Right ventricle myocardium inferior (tissue), 1 donor: Measurements from ENCODE around the gene SH3BP4. TPM values are rescaled to one million over a fixed set of nuclear protein-coding genes. Genes with fewer than 3 reads are reported as not detected.

ENCODE experiments used
- ATAC-seq: fragments of 200-7000 bp; cut with Tn5 transposase; one replicate; pipeline ENCODE4 v1.9.1; 2020; ENCODE audit warnings: mild to moderate bottlenecking, moderate library complexity
- DNase-seq: peaks from one replicate; pipeline ENCODE4 v3.0.0; 2021; ENCODE audit errors: missing footprints
- intact Hi-C: fragments of 100-400 bp; cut with DNase I; formaldehyde crosslinking; loops from one replicate; pipeline ENCODE4 v1.11.0; 2022
- total RNA-seq: library from RNA; stranded (reverse); fragmentation: NEBNext Ultra II Directional; extraction: Animal tissue kit (Norgen Biotek cat#: 25700); gene quantifications from one replicate; pipeline ENCODE4 v1.2.1, GENCODE V29; 2021
- donor health status: DM: no; HTN: yes; CAD: no; lungs with severe emphysema.

Gene SH3BP4
- total RNA-seq, 1 donor from 2014 or later: 9.3 TPM

GRCh38 chr2:235059161-235059560 lies 107.3 kb downstream of the SH3BP4 start:
- intact Hi-C loops: loop anchor here (5.0 kb wide), 1 partner anchor 177 kb away; no protein-coding TSS in a partner anchor
- ATAC-seq: no peak
- DNase-seq: no peak

GRCh38 chr2:235061656-235062055 lies 109.8 kb downstream of the SH3BP4 start:
- intact Hi-C loops: no loop called here
- DNase-seq (no peak), ATAC-seq (no peak)

- intact Hi-C loops: no loop called here
- DNase-seq: no peak
- peak; percentile 93 for ATAC-seq
Measured at GRCh38 chr2:235063471-235063961, 111.7 kb downstream of the SH3BP4 start.

- no peak for ATAC-seq
- intact Hi-C loops: no loop called here
- no peak for DNase-seq
Measured at GRCh38 chr2:235064976-235065375, 113.2 kb downstream of the SH3BP4 start.

- DNase-seq (no peak), ATAC-seq (no peak)
- intact Hi-C loops: no loop called here
Measured at GRCh38 chr2:235066490-235066889, 114.7 kb downstream of the SH3BP4 start.

- intact Hi-C loops: no loop called here
- DNase-seq (no peak), ATAC-seq (no peak)
Measured at GRCh38 chr2:235066895-235067294, 115.1 kb downstream of the SH3BP4 start.

GRCh38 chr2:235068701-235069100 lies 116.9 kb downstream of the SH3BP4 start:
- intact Hi-C loops: no loop called here
- DNase-seq: no peak
- no peak for ATAC-seq

- intact Hi-C loops: no loop called here
- DNase-seq: no peak
- no peak for ATAC-seq
Measured at GRCh38 chr2:235070063-235070706, 118.4 kb downstream of the SH3BP4 start.

- ATAC-seq (peak; percentile 54), DNase-seq (no peak)
- intact Hi-C loops: no loop called here
Measured at GRCh38 chr2:235073868-235074413, 122.1 kb downstream of the SH3BP4 start.

GRCh38 chr2:235077046-235077445 lies 125.2 kb downstream of the SH3BP4 start:
- intact Hi-C loops: no loop called here
- no peak for DNase-seq
- ATAC-seq: no peak

GRCh38 chr2:235078182-235078581 lies 126.4 kb downstream of the SH3BP4 start:
- ATAC-seq: no peak
- intact Hi-C loops: no loop called here
- no peak for DNase-seq

GRCh38 chr2:235078914-235079472 lies 127.2 kb downstream of the SH3BP4 start:
- intact Hi-C loops: no loop called here
- no peak for DNase-seq
- ATAC-seq: no peak

- intact Hi-C loops: no loop called here
- ATAC-seq (no peak), DNase-seq (no peak)
Measured at GRCh38 chr2:235080101-235080500, 128.3 kb downstream of the SH3BP4 start.

- intact Hi-C loops: no loop called here
- no peak for DNase-seq
- no peak for ATAC-seq
Measured at GRCh38 chr2:235082578-235083338, 130.9 kb downstream of the SH3BP4 start.

- intact Hi-C loops: no loop called here
- ATAC-seq (no peak), DNase-seq (no peak)
Measured at GRCh38 chr2:235083822-235084221, 132.0 kb downstream of the SH3BP4 start.

- DNase-seq: no peak
- ATAC-seq: no peak
- intact Hi-C loops: no loop called here
Measured at GRCh38 chr2:235084424-235084823, 132.6 kb downstream of the SH3BP4 start.

- ATAC-seq: no peak
- DNase-seq: no peak
- intact Hi-C loops: no loop called here
Measured at GRCh38 chr2:235085476-235085875, 133.7 kb downstream of the SH3BP4 start.

- ATAC-seq: no peak
- intact Hi-C loops: no loop called here
- no peak for DNase-seq
Measured at GRCh38 chr2:235086481-235087184, 134.8 kb downstream of the SH3BP4 start.
